PC-3 (cell line): Measurements from ENCODE around the gene PRSS56. TPM values are rescaled to one million over a fixed set of nuclear protein-coding genes. Genes with fewer than 3 reads are reported as not detected.

Experiments
- ATAC-seq: fragments of 200-7000 bp; cut with Tn5 transposase; 2 replicates; pipeline ENCODE4 v1.9.1; 2020; ENCODE audit warnings: mild to moderate bottlenecking, moderate library complexity
- BruUV-seq: library from RNA; stranded (reverse); fragments of 400-500 nt; replicated peaks from 2 replicates; lab custom pipeline; 2021; lab: Mats Ljungman, UMichigan
- CTCF ChIA-PET: fragments of 300-600 bp; sonication (Branson Sonifier 250); formaldehyde crosslinking; loops from one replicate; lab custom pipeline; 2022; ENCODE audit warnings: antibody characterized with exemption; lab: Charles Lee
- POLR2A ChIA-PET: fragments of 300-600 bp; sonication (Branson Sonifier 250); formaldehyde crosslinking; loops from one replicate; lab custom pipeline; 2022; ENCODE audit warnings: antibody characterized with exemption; ENCODE audit not compliant: unreplicated experiment; lab: Charles Lee
- DNase-seq: peaks from one replicate; pipeline ENCODE4 v3.0.0-alpha.2; 2015
- H2AFZ ChIP-seq: fragments of 300-600 bp; sonication (generic); 2 replicates; pipeline ENCODE4 v1.6.0; 2016; ENCODE audit warnings: antibody characterized with exemption, low read length
- H3F3A ChIP-seq: fragments of 300-600 bp; sonication (generic); one replicate; pipeline ENCODE4 v1.6.0; 2017; ENCODE audit warnings: antibody characterized with exemption, low read length, control low read depth, mild to moderate bottlenecking; ENCODE audit not compliant: unreplicated experiment
- H3K27ac ChIP-seq: fragments of 300-600 bp; sonication (generic); 2 replicates; pipeline ENCODE4 v1.5.1; 2016; ENCODE audit warnings: mild to moderate bottlenecking, low read length
- H3K27me3 ChIP-seq: fragments of 300-600 bp; sonication (generic); 2 replicates; pipeline ENCODE4 v1.6.1; 2016; ENCODE audit warnings: low read length, mixed read lengths
- H3K36me3 ChIP-seq: fragments of 300-600 bp; sonication (generic); 2 replicates; pipeline ENCODE4 v1.6.1; 2016; ENCODE audit warnings: low read depth, mixed run types, low read length, mixed read lengths
- H3K4me1 ChIP-seq: fragments of 300-600 bp; sonication (generic); 2 replicates; pipeline ENCODE4 v1.5.1; 2016; ENCODE audit warnings: low read length; ENCODE audit not compliant: insufficient read depth
- H3K4me2 ChIP-seq: fragments of 300-600 bp; sonication (generic); 2 replicates; pipeline ENCODE4 v1.6.0; 2016; ENCODE audit warnings: low read length
- H3K4me3 ChIP-seq: fragments of 300-600 bp; sonication (generic); 2 replicates; pipeline ENCODE4 v1.5.1; 2016; ENCODE audit warnings: mild to moderate bottlenecking, low read length, mixed read lengths
- H3K79me2 ChIP-seq: fragments of 300-600 bp; sonication (generic); 2 replicates; pipeline ENCODE4 v1.6.1; 2017; ENCODE audit warnings: low read length, mixed read lengths
- H3K9ac ChIP-seq: fragments of 300-600 bp; sonication (generic); 2 replicates; pipeline ENCODE4 v1.6.0; 2016; ENCODE audit warnings: mild to moderate bottlenecking, low read length
- H3K9me2 ChIP-seq: fragments of 300-600 bp; sonication (generic); replicated peaks from 2 replicates; pipeline ENCODE4 v1.6.1; 2016; ENCODE audit warnings: mixed run types, low read length, mixed read lengths
- H3K9me3 ChIP-seq: fragments of 300-600 bp; sonication (generic); 2 replicates; pipeline ENCODE4 v1.6.1; 2016; ENCODE audit warnings: low read length, mixed read lengths
- H4K20me1 ChIP-seq: fragments of 300-600 bp; sonication (generic); 2 replicates; pipeline ENCODE4 v1.6.1; 2016; ENCODE audit warnings: low read length, mixed read lengths
- CTCF ChIP-seq: fragments of 300-600 bp; sonication (generic); conservative IDR thresholded peaks from 2 replicates; pipeline ENCODE4 v1.5.1; 2017; ENCODE audit warnings: antibody characterized with exemption, low read depth, mild to moderate bottlenecking, low read length
- EZH2 ChIP-seq: fragments of 300-600 bp; sonication (generic); IDR thresholded peaks from one replicate; pipeline ENCODE4 v1.6.1; 2017; ENCODE audit warnings: antibody characterized with exemption, mild to moderate bottlenecking, low read length; ENCODE audit not compliant: unreplicated experiment
- EZH2phosphoT487 ChIP-seq: fragments of 300-600 bp; sonication (generic); IDR thresholded peaks from 2 replicates; pipeline ENCODE4 v1.6.1; 2018; ENCODE audit warnings: mild to moderate bottlenecking, antibody characterized with exemption, low read length, borderline replicate concordance
- intact Hi-C: fragments of 100-400 bp; cut with micrococcal nuclease; formaldehyde crosslinking; loops from 2 replicates; pipeline ENCODE4 v1.9.0; 2023
- total RNA-seq: library from RNA; depleted of rRNA; stranded (reverse); fragments of >200 nt; gene quantifications from 2 replicates; pipeline ENCODE4 v1.2.3, GENCODE V29; 2014

The PRSS56 gene
- total RNA-seq, 1 experiment from 2014 or later = not detected

- no peak for ATAC-seq
- Histone ChIP-seq H4K20me1 (no peaks in the 10 kb centered on the region), H2AFZ (no peak overlapping the region), H3K9me2 (no peaks in the 10 kb centered on the region), H3K9ac (no peak overlapping the region), H3K36me3 (no peaks in the 10 kb centered on the region), H3F3A (no peaks in the 10 kb centered on the region), H3K27ac (no peak overlapping the region), H3K4me3 (no peak overlapping the region), H3K9me3 (no peaks in the 10 kb centered on the region), H3K79me2 (no peaks in the 10 kb centered on the region), H3K4me1 (no peaks in the 10 kb centered on the region), H3K27me3 (no peaks in the 10 kb centered on the region), H3K4me2 (no peak overlapping the region)
- ChIA-PET CTCF (no interaction called here), POLR2A (no interaction called here)
- intact Hi-C loops = no loop called here
- DNase-seq = no peak
- no peak for TF ChIP-seq EZH2phosphoT487
- TF ChIP-seq EZH2 = no peak
- no peak for TF ChIP-seq CTCF
- BruUV-seq = no TSS peak
Observed at GRCh38 chr2:232485757-232486557, 34.2 kb upstream of the PRSS56 start.

- intact Hi-C loops = no loop called here
- H3K4me3 ChIP-seq = no peak overlapping the region
- no TSS peak for BruUV-seq
- no peaks in the 10 kb centered on the region for H3K9me2 ChIP-seq
- no peaks in the 10 kb centered on the region for H3K79me2 ChIP-seq
- no peaks in the 10 kb centered on the region for H3K4me1 ChIP-seq
- H4K20me1 ChIP-seq = no peaks in the 10 kb centered on the region
- H3K9ac ChIP-seq = no peak overlapping the region
- POLR2A ChIA-PET = no interaction called here
- CTCF ChIA-PET = no interaction called here
- H3K36me3 ChIP-seq = no peaks in the 10 kb centered on the region
- DNase-seq (no peak), ATAC-seq (no peak)
- H3K9me3 ChIP-seq = no peaks in the 10 kb centered on the region
- no peak overlapping the region for H3K27ac ChIP-seq
- no peak overlapping the region for H2AFZ ChIP-seq
- H3F3A ChIP-seq = no peaks in the 10 kb centered on the region
- no peaks in the 10 kb centered on the region for H3K27me3 ChIP-seq
- H3K4me2 ChIP-seq = no peak overlapping the region
- TF ChIP-seq EZH2 (no peak), EZH2phosphoT487 (no peak), CTCF (no peak)
Observed at GRCh38 chr2:232486558-232487384, 33.4 kb upstream of the PRSS56 start.
